ENCODE data around the gene GABBR2.

The GABBR2 gene

GRCh38 chr9:98532147-98532546, 176.6 kb downstream of the GABBR2 start:
- no CpG with 5 or more reads among the region's 4 CpGs for WGBS (ENCODE audit: insufficient coverage, insufficient read length)
- no peak overlapping the region for H3K4me3 ChIP-seq (ENCODE audit: low read length)
- no peaks in the 10 kb centered on the region for H3K27me3 ChIP-seq (ENCODE audit: control insufficient read depth, insufficient read depth, low read length)
- H3K36me3 ChIP-seq (ENCODE audit: control insufficient read depth, insufficient read depth, low read length), result no peaks in the 10 kb centered on the region
- H3K27ac ChIP-seq (ENCODE audit: low read length), result no peak overlapping the region
- no peak for DNase-seq (ENCODE audit: low read depth, low spot score)
- H3K4me1 ChIP-seq (ENCODE audit: control insufficient read depth, insufficient read depth, low read length), result no peaks in the 10 kb centered on the region
- no peaks in the 10 kb centered on the region for H3K9me3 ChIP-seq (ENCODE audit: control insufficient read depth, insufficient read depth, low read length)

DNA sequence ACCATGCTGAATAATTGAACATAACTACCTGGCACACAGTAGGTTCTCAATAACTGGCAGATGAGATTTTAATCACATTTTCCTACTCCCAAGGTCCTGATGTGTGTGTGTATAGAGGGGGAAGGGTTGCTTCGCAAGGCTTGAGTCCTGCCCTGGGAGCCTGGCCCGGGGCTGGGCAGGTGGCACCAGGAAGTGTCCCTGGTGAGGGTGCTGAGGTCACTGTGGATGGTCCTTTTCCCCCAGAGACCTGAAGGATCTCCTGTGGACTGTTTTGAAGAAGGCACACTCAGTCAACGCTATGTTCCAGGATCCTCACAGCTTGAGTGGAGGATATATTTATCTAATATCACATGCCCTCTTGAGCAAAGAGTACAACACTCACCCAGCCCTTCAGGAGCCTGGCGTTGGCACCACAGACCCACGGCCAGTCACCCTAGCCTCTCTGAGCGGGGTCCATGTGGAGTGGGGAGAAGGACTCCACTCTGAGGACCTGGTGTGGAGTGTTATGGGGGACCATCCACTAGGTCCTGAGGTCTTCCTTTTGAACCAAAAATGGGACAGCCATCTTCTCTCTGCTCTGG, 177.8 kb downstream of the GABBR2 start:
- no peak overlapping the region for H3K27ac ChIP-seq (ENCODE audit: low read length)
- no peaks in the 10 kb centered on the region for H3K4me1 ChIP-seq (ENCODE audit: control insufficient read depth, insufficient read depth, low read length)
- no peak for DNase-seq (ENCODE audit: low read depth, low spot score)
- H3K36me3 ChIP-seq (ENCODE audit: control insufficient read depth, insufficient read depth, low read length), result no peaks in the 10 kb centered on the region
- WGBS (ENCODE audit: insufficient coverage, insufficient read length), result no CpG with 5 or more reads among the region's 6 CpGs
- H3K9me3 ChIP-seq (ENCODE audit: control insufficient read depth, insufficient read depth, low read length), result no peaks in the 10 kb centered on the region
- H3K4me3 ChIP-seq (ENCODE audit: low read length), result no peak overlapping the region
- H3K27me3 ChIP-seq (ENCODE audit: control insufficient read depth, insufficient read depth, low read length), result no peaks in the 10 kb centered on the region

GRCh38 chr9:98530275-98530674, 178.5 kb downstream of the GABBR2 start:
- no peaks in the 10 kb centered on the region for H3K4me1 ChIP-seq (ENCODE audit: control insufficient read depth, insufficient read depth, low read length)
- DNase-seq (ENCODE audit: low read depth, low spot score), result no peak
- no CpG with 5 or more reads among the region's 8 CpGs for WGBS (ENCODE audit: insufficient coverage, insufficient read length)
- H3K9me3 ChIP-seq (ENCODE audit: control insufficient read depth, insufficient read depth, low read length), result no peaks in the 10 kb centered on the region
- H3K27me3 ChIP-seq (ENCODE audit: control insufficient read depth, insufficient read depth, low read length), result no peaks in the 10 kb centered on the region
- no peak overlapping the region for H3K27ac ChIP-seq (ENCODE audit: low read length)
- no peak overlapping the region for H3K4me3 ChIP-seq (ENCODE audit: low read length)
- H3K36me3 ChIP-seq (ENCODE audit: control insufficient read depth, insufficient read depth, low read length), result no peaks in the 10 kb centered on the region

DNA sequence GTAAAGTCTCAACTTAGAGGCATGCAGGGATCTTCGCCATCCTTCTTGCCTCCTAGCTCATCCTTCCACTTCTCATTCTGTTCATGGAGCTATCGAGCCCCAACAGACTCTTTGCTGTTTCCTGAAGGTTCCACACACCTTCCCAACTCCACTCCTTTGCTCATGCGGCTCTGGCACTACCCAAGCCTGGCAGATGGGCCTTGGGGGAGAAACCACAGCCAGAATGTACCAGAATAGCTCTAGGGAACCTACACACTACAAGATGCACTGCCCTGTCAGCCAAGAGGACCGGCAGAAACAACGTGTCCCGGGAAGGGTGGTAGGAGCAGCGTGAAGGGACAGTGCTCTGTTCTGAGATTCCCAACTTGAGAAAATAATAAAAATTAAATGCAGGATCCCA, 178.9 kb downstream of the GABBR2 start:
- no peaks in the 10 kb centered on the region for H3K4me1 ChIP-seq (ENCODE audit: control insufficient read depth, insufficient read depth, low read length)
- no CpG with 5 or more reads among the region's 7 CpGs for WGBS (ENCODE audit: insufficient coverage, insufficient read length)
- no peak for DNase-seq (ENCODE audit: low read depth, low spot score)
- H3K27me3 ChIP-seq (ENCODE audit: control insufficient read depth, insufficient read depth, low read length), result no peaks in the 10 kb centered on the region
- no peaks in the 10 kb centered on the region for H3K36me3 ChIP-seq (ENCODE audit: control insufficient read depth, insufficient read depth, low read length)
- H3K27ac ChIP-seq (ENCODE audit: low read length), result no peak overlapping the region
- H3K9me3 ChIP-seq (ENCODE audit: control insufficient read depth, insufficient read depth, low read length), result no peaks in the 10 kb centered on the region
- no peak overlapping the region for H3K4me3 ChIP-seq (ENCODE audit: low read length)

DNA sequence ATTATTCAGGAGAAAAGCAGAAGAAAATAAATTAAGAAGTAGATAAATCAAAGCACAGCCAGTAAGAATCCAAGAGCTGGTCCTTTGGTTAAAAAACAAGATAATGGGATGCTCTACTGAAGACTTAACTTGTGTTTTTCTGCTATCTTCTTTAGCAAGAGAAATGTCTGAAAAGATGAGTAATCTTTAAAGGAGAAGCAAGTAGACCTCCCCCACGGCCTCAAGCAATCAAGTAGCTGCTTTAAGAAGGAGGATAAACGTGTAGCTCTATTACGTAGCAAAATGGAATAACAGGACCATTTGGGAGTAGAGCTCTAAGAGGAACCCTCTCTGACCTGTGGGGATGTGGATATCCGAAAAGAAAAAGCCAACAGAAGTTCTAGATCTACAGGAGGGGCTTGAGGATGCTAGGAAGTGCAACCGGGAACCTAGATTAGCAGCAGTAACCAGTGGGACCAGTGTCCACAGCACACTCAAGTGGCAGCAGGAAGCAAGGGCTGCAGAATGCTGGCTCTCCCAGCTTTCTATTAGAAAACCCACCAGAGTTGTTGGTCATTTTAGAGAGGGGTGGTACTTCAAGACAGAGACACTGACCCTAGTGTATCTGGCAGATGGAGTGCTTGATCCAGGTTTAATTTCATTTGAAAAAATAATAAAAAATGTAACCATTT, 185.4 kb downstream of the GABBR2 start:
- no peak for DNase-seq (ENCODE audit: low read depth, low spot score)
- Histone ChIP-seq H3K4me3 (ENCODE audit: low read length) (no peak overlapping the region), H3K27ac (ENCODE audit: low read length) (no peak overlapping the region), H3K4me1 (ENCODE audit: control insufficient read depth, insufficient read depth, low read length) (no peaks in the 10 kb centered on the region), H3K9me3 (ENCODE audit: control insufficient read depth, insufficient read depth, low read length) (no peaks in the 10 kb centered on the region), H3K36me3 (ENCODE audit: control insufficient read depth, insufficient read depth, low read length) (no peaks in the 10 kb centered on the region), H3K27me3 (ENCODE audit: control insufficient read depth, insufficient read depth, low read length) (no peaks in the 10 kb centered on the region)
- no CpG with 5 or more reads among the region's 5 CpGs for WGBS (ENCODE audit: insufficient coverage, insufficient read length)

DNA sequence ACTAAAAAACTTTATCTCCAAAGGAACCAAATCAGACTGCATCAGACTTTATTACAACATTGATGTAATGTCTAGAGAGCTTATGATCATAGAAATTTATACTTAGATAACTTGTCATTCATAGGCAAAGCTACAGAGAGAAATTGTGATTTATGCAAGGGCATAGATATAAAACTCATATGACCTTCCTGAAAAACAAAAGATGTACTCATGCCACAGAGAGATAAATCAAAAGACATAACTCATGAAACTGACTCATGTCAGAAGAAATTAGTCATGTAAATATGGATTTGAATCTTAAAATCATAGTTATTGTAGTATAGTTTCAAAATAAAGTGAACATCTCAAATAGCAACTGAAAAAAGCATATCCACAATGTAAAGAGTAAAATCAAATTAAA, 186.2 kb downstream of the GABBR2 start:
- Histone ChIP-seq H3K4me1 (ENCODE audit: control insufficient read depth, insufficient read depth, low read length) (no peaks in the 10 kb centered on the region), H3K9me3 (ENCODE audit: control insufficient read depth, insufficient read depth, low read length) (no peaks in the 10 kb centered on the region), H3K27ac (ENCODE audit: low read length) (no peak overlapping the region), H3K36me3 (ENCODE audit: control insufficient read depth, insufficient read depth, low read length) (no peaks in the 10 kb centered on the region), H3K27me3 (ENCODE audit: control insufficient read depth, insufficient read depth, low read length) (no peaks in the 10 kb centered on the region), H3K4me3 (ENCODE audit: low read length) (no peak overlapping the region)
- DNase-seq (ENCODE audit: low read depth, low spot score), result no peak

DNA sequence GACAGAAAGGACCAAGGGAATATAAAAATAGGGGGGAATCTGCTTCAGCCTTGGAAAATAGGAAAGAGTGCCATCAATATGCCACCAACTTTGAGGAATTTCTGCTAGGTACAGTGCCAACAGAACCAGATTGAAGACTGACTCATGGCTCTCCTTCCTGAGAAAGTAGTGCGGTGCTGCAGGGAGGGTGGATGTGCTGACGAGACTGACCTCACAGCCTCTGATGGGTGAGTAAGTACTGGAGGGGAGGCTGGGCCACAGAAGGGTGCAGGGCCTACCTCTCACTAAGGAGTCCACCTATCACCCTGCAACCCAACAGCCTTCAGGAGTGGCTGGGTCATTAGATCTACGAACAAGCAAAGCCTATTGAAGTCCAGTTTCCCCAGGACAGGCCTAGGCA, 187.6 kb downstream of the GABBR2 start:
- no peaks in the 10 kb centered on the region for H3K9me3 ChIP-seq (ENCODE audit: control insufficient read depth, insufficient read depth, low read length)
- no peaks in the 10 kb centered on the region for H3K36me3 ChIP-seq (ENCODE audit: control insufficient read depth, insufficient read depth, low read length)
- WGBS (ENCODE audit: insufficient coverage, insufficient read length), result no CpG with 5 or more reads among the region's 3 CpGs
- no peak overlapping the region for H3K4me3 ChIP-seq (ENCODE audit: low read length)
- no peaks in the 10 kb centered on the region for H3K4me1 ChIP-seq (ENCODE audit: control insufficient read depth, insufficient read depth, low read length)
- no peak for DNase-seq (ENCODE audit: low read depth, low spot score)
- no peak overlapping the region for H3K27ac ChIP-seq (ENCODE audit: low read length)
- no peaks in the 10 kb centered on the region for H3K27me3 ChIP-seq (ENCODE audit: control insufficient read depth, insufficient read depth, low read length)

- Histone ChIP-seq H3K27me3 (ENCODE audit: control insufficient read depth, insufficient read depth, low read length) (no peaks in the 10 kb centered on the region), H3K27ac (ENCODE audit: low read length) (no peak overlapping the region), H3K4me1 (ENCODE audit: control insufficient read depth, insufficient read depth, low read length) (no peaks in the 10 kb centered on the region), H3K4me3 (ENCODE audit: low read length) (no peak overlapping the region), H3K9me3 (ENCODE audit: control insufficient read depth, insufficient read depth, low read length) (no peaks in the 10 kb centered on the region), H3K36me3 (ENCODE audit: control insufficient read depth, insufficient read depth, low read length) (no peaks in the 10 kb centered on the region)
- WGBS (ENCODE audit: insufficient coverage, insufficient read length), result no CpG with 5 or more reads among the region's 7 CpGs
- no peak for DNase-seq (ENCODE audit: low read depth, low spot score)
Measured at GRCh38 chr9:98520221-98520960, 188.3 kb downstream of the GABBR2 start.

GRCh38 chr9:98519641-98520040, 189.1 kb downstream of the GABBR2 start:
- Histone ChIP-seq H3K9me3 (ENCODE audit: control insufficient read depth, insufficient read depth, low read length) (no peaks in the 10 kb centered on the region), H3K27ac (ENCODE audit: low read length) (no peak overlapping the region), H3K4me3 (ENCODE audit: low read length) (no peak overlapping the region), H3K27me3 (ENCODE audit: control insufficient read depth, insufficient read depth, low read length) (no peaks in the 10 kb centered on the region), H3K4me1 (ENCODE audit: control insufficient read depth, insufficient read depth, low read length) (no peaks in the 10 kb centered on the region), H3K36me3 (ENCODE audit: control insufficient read depth, insufficient read depth, low read length) (no peaks in the 10 kb centered on the region)
- no peak for DNase-seq (ENCODE audit: low read depth, low spot score)
- no CpG with 5 or more reads among the region's 3 CpGs for WGBS (ENCODE audit: insufficient coverage, insufficient read length)

GRCh38 chr9:98518556-98518955, 190.2 kb downstream of the GABBR2 start:
- WGBS (ENCODE audit: insufficient coverage, insufficient read length), result no CpG with 5 or more reads among the region's 6 CpGs
- Histone ChIP-seq H3K4me1 (ENCODE audit: control insufficient read depth, insufficient read depth, low read length) (no peaks in the 10 kb centered on the region), H3K36me3 (ENCODE audit: control insufficient read depth, insufficient read depth, low read length) (no peaks in the 10 kb centered on the region), H3K4me3 (ENCODE audit: low read length) (no peak overlapping the region), H3K9me3 (ENCODE audit: control insufficient read depth, insufficient read depth, low read length) (no peaks in the 10 kb centered on the region), H3K27ac (ENCODE audit: low read length) (no peak overlapping the region), H3K27me3 (ENCODE audit: control insufficient read depth, insufficient read depth, low read length) (no peaks in the 10 kb centered on the region)
- DNase-seq (ENCODE audit: low read depth, low spot score), result no peak
